DMS79 (cell line): ENCODE results near the gene AS3MT.
A peak's percentile ranks its signal among the peaks of the same experiment; 100 is the strongest.
"Not testable (repeated sequence)": the region's sequence is repeated elsewhere in the genome, so short reads cannot be mapped to it uniquely, and the experiment has no call there.

ENCODE experiments used
- DNase-seq: peaks from one replicate; lab custom pipeline; 2025; lab: John Stamatoyannopoulos, UW

AS3MT gene

GRCh38 chr10:102855731-102856436 lies 13.4 kb upstream of the AS3MT start:
- not testable (repeated sequence) for DNase-seq

- no peak for DNase-seq
Observed at GRCh38 chr10:102856758-102857424, 12.4 kb upstream of the AS3MT start.

- DNase-seq = no peak
Observed at GRCh38 chr10:102859911-102860310, 9.4 kb upstream of the AS3MT start.

- no peak for DNase-seq
Observed at GRCh38 chr10:102863660-102864059, 5.6 kb upstream of the AS3MT start.

- DNase-seq = no peak
Observed at GRCh38 chr10:102865620-102866019, 3.6 kb upstream of the AS3MT start.

GRCh38 chr10:102868911-102869257 lies 386 bp upstream of the AS3MT start:
- DNase-seq = no peak

- no peak for DNase-seq
Observed at GRCh38 chr10:102870221-102870620, 951 bp downstream of the AS3MT start.

GRCh38 chr10:102872163-102872562 lies 2.9 kb downstream of the AS3MT start:
- DNase-seq = no peak

- DNase-seq = no peak
Observed at GRCh38 chr10:102876747-102877153, 7.5 kb downstream of the AS3MT start.

GRCh38 chr10:102878629-102879028 lies 9.4 kb downstream of the AS3MT start:
- no peak for DNase-seq

- DNase-seq = no peak
Observed at GRCh38 chr10:102880256-102880655, 11.0 kb downstream of the AS3MT start.

GRCh38 chr10:102888048-102888447 lies 18.8 kb downstream of the AS3MT start:
- DNase-seq = no peak

GRCh38 chr10:102894466-102895213 lies 25.4 kb downstream of the AS3MT start:
- no peak for DNase-seq

- DNase-seq = no peak
Observed at GRCh38 chr10:102900006-102900405, 30.7 kb downstream of the AS3MT start.

- DNase-seq = no peak
Observed at GRCh38 chr10:102904346-102904745, 35.1 kb downstream of the AS3MT start.

- no peak for DNase-seq
Observed at GRCh38 chr10:102906507-102906906, 37.2 kb downstream of the AS3MT start.

GRCh38 chr10:102914781-102915180 lies 45.5 kb downstream of the AS3MT start:
- DNase-seq = no peak

GRCh38 chr10:102916173-102916572 lies 46.9 kb downstream of the AS3MT start:
- DNase-seq = no peak

GRCh38 chr10:102917314-102917961 lies 48.2 kb downstream of the AS3MT start:
- DNase-seq = no peak

- peak; percentile 94 for DNase-seq
Observed at GRCh38 chr10:102917962-102918816, 48.9 kb downstream of the AS3MT start, which contains the start of gene CNNM2. TSS of gene CNNM2 (plus strand) at chr10:102918294. CDS start at chr10:102918481, 187 bp downstream.

- DNase-seq = no peak
Observed at GRCh38 chr10:102918817-102919245, 49.6 kb downstream of the AS3MT start.
